A549 treated with AZD2906 at 1 μM for 4 hours (cell line): ENCODE measurements around the gene SAMD3. TPM values are rescaled to one million over a fixed set of nuclear protein-coding genes. Genes with fewer than 3 reads are reported as not detected.

Experiments used
- total RNA-seq: library from RNA; stranded (reverse); fragments of 200-300 nt; extraction: Qiagen RNA extraction; gene quantifications from 5 replicates; pipeline ENCODE4 v1.2.3, GENCODE V29; 2022

The SAMD3 gene
- not detected in 5 replicates for total RNA-seq

GRCh38 chr6:130222775-130223174 is at the start of gene SAMD3:
Gene SAMD3, minus strand, starts transcription at chr6:130222951. Its CDS starts 7,678 bp downstream, at chr6:130215273.

Other genes starting within 250 kb of the SAMD3 start
- gene L3MBTL3, start 204.4 kb downstream of the SAMD3 start, total RNA-seq, result 2.1 to 3.1 TPM (median 3.0 TPM) in 5 replicates
- 0.01 to 0.08 TPM (median 0.05 TPM) in 5 replicates for gene TMEM200A, start 143.1 kb upstream of the SAMD3 start, total RNA-seq